Hypothalamus (tissue), 51 donors: ENCODE measurements around the gene FGF2.
"Not testable (repeated sequence)": the region's sequence is repeated elsewhere in the genome, so short reads cannot be mapped to it uniquely, and the experiment has no call there.

Experiments used
- DNase-seq, 51 donors: peaks; one replicate each; lab custom pipeline; 2025; lab: John Stamatoyannopoulos, UW

Gene FGF2

GRCh38 chr4:122811781-122812180, 14.8 kb upstream of the FGF2 start:
- DNase-seq, result not testable (repeated sequence)

- not testable (repeated sequence) for DNase-seq
These were observed 13.8 kb upstream of the FGF2 start for GRCh38 chr4:122812823-122813222.

- no peak for DNase-seq
These were observed 12.2 kb upstream of the FGF2 start for GRCh38 chr4:122814426-122814825.

GRCh38 chr4:122815248-122815647, 11.4 kb upstream of the FGF2 start:
- DNase-seq, result no peak

- no peak for DNase-seq
These were observed 10.2 kb upstream of the FGF2 start for GRCh38 chr4:122816476-122816875.

GRCh38 chr4:122819708-122820449, 6.8 kb upstream of the FGF2 start:
- no peak for DNase-seq

- DNase-seq, result no peak
These were observed 5.5 kb upstream of the FGF2 start for GRCh38 chr4:122821092-122821491.

GRCh38 chr4:122822466-122822865, 4.2 kb upstream of the FGF2 start:
- no peak for DNase-seq

- DNase-seq, result no peak
These were observed 3.2 kb upstream of the FGF2 start for GRCh38 chr4:122823476-122823875.

- no peak for DNase-seq
These were observed 2.0 kb upstream of the FGF2 start for GRCh38 chr4:122824616-122825015.

- peak in 1 of 51 donors; percentile 63 for DNase-seq
These were observed 528 bp upstream of the FGF2 start for GRCh38 chr4:122826079-122826527.

- peak in 32 of 51 donors; percentile 1 to 65 (median 26) for DNase-seq
These were observed 737 bp downstream of the FGF2 start for GRCh38 chr4:122827258-122827878.

- no peak for DNase-seq
These were observed 1.4 kb downstream of the FGF2 start for GRCh38 chr4:122827879-122828601.

- DNase-seq, result no peak
These were observed 3.9 kb downstream of the FGF2 start for GRCh38 chr4:122830426-122831095.

GRCh38 chr4:122831515-122832196, 5.0 kb downstream of the FGF2 start:
- DNase-seq, result no peak

GRCh38 chr4:122832732-122833131, 6.1 kb downstream of the FGF2 start:
- DNase-seq, result no peak

- DNase-seq, result no peak
These were observed 7.4 kb downstream of the FGF2 start for GRCh38 chr4:122833999-122834398.

GRCh38 chr4:122836941-122837340, 10.3 kb downstream of the FGF2 start:
- DNase-seq, result no peak

GRCh38 chr4:122838034-122838433, 11.4 kb downstream of the FGF2 start:
- no peak for DNase-seq

GRCh38 chr4:122842392-122842791, 15.8 kb downstream of the FGF2 start:
- DNase-seq, result no peak
